Stomach smooth muscle (tissue), 2 donors: ENCODE measurements around the gene CRYGN.

Experiments
- H3K27ac ChIP-seq: one replicate; pipeline ENCODE4 v1.7.0; 2013; ENCODE audit warnings: mild to moderate bottlenecking, low read length, inconsistent platforms
- H3K27me3 ChIP-seq, 2 donors: one replicate each; pipeline ENCODE4 v1.7.0; 2013; ENCODE audit warnings: low read length in 2 of 2; ENCODE audit not compliant: insufficient read depth in 2 of 2, control insufficient read depth in 1 of 2
- H3K36me3 ChIP-seq, 2 donors: one replicate each; pipeline ENCODE4 v1.7.0; 2013; ENCODE audit warnings: low read length in 2 of 2; ENCODE audit not compliant: control insufficient read depth in 2 of 2, insufficient read depth in 2 of 2
- H3K4me1 ChIP-seq: one replicate; pipeline ENCODE4 v1.7.0; 2013; ENCODE audit warnings: low read length; ENCODE audit not compliant: control insufficient read depth, insufficient read depth
- H3K4me3 ChIP-seq, 2 donors: one replicate each; pipeline ENCODE4 v1.7.0; 2013; ENCODE audit warnings: low read length in 2 of 2
- H3K9ac ChIP-seq, 2 donors: one replicate each; pipeline ENCODE4 v1.7.0; 2013; ENCODE audit warnings: low read length in 2 of 2, mild to moderate bottlenecking in 1 of 2
- H3K9me3 ChIP-seq, 2 donors: one replicate each; pipeline ENCODE4 v1.7.0; 2013; ENCODE audit warnings: low read length in 2 of 2; ENCODE audit not compliant: control insufficient read depth in 2 of 2
- donor health status: healthy.
- donor health status: Pancreatic carcinoma.

Gene CRYGN

GRCh38 chr7:151381098-151381347, 58.9 kb downstream of the CRYGN start:
- H3K27ac ChIP-seq, result no peak overlapping the region
- no peaks in the 10 kb centered on the region for H3K9me3 ChIP-seq
- H3K27me3 ChIP-seq, result peaks cover 20 to 25% of the 10 kb centered on the region in 2 donors

GRCh38 chr7:151380199-151381097, 59.5 kb downstream of the CRYGN start:
- peaks cover 20 to 25% of the 10 kb centered on the region in 2 donors for H3K27me3 ChIP-seq
- no peaks in the 10 kb centered on the region for H3K9me3 ChIP-seq
- no peak overlapping the region for H3K4me3 ChIP-seq
- no peak overlapping the region for H3K27ac ChIP-seq
- H3K9ac ChIP-seq, result no peak overlapping the region
- H3K4me1 ChIP-seq, result peaks cover 15% of the 10 kb centered on the region
- H3K36me3 ChIP-seq, result peaks cover 17 to 27% of the 10 kb centered on the region in 2 donors

More at GRCh38 chr7:151381098-151381347, 58.9 kb downstream of the CRYGN start:
- Histone ChIP-seq H3K36me3 (peaks cover 14 to 21% of the 10 kb centered on the region in 2 donors), H3K9ac (no peak overlapping the region), H3K4me1 (peaks cover 15% of the 10 kb centered on the region), H3K4me3 (peak overlapping the region in 1 of 2 donors; percentile 55)

GRCh38 chr7:151379534-151380198, 60.3 kb downstream of the CRYGN start:
- H3K4me3 ChIP-seq, result no peak overlapping the region
- H3K36me3 ChIP-seq, result peaks cover 18 to 30% of the 10 kb centered on the region in 2 donors
- no peaks in the 10 kb centered on the region for H3K9me3 ChIP-seq
- H3K4me1 ChIP-seq, result peaks cover 15% of the 10 kb centered on the region
- H3K27ac ChIP-seq, result no peak overlapping the region
- H3K9ac ChIP-seq, result no peak overlapping the region
- H3K27me3 ChIP-seq, result peaks cover 19 to 21% of the 10 kb centered on the region in 2 donors

- H3K4me1 ChIP-seq, result peaks cover 15% of the 10 kb centered on the region
- H3K36me3 ChIP-seq, result peaks cover 23 to 35% of the 10 kb centered on the region in 2 donors
- H3K9ac ChIP-seq, result no peak overlapping the region
- H3K27ac ChIP-seq, result no peak overlapping the region
- no peaks in the 10 kb centered on the region for H3K9me3 ChIP-seq
- H3K4me3 ChIP-seq, result no peak overlapping the region
- H3K27me3 ChIP-seq, result peaks cover 17 to 18% of the 10 kb centered on the region in 2 donors
These were observed 60.8 kb downstream of the CRYGN start for GRCh38 chr7:151379193-151379520.
